Transverse colon (tissue), 4 donors: Measurements from ENCODE around the gene HTN3. TPM values are rescaled to one million over a fixed set of nuclear protein-coding genes. Genes with fewer than 3 reads are reported as not detected.

Experiments used
- DNase-seq: peaks from one replicate; pipeline ENCODE4 v3.0.0-alpha.2; 2019
- H3K27ac ChIP-seq, 4 donors: fragments of 200-600 bp; sonication (generic); 2 replicates each; pipeline ENCODE4 v1.5.1; 2016 to 2018; ENCODE audit warnings: inconsistent platforms in 4 of 4
- H3K27me3 ChIP-seq: fragments of 200-600 bp; sonication (generic); 2 replicates; pipeline ENCODE4 v1.5.1; 2017; ENCODE audit warnings: inconsistent platforms
- H3K36me3 ChIP-seq, 4 donors: fragments of 200-600 bp; sonication (generic); 2 replicates each; pipeline ENCODE4 v1.5.1; 2017 to 2019; ENCODE audit warnings: inconsistent platforms in 4 of 4
- H3K4me1 ChIP-seq, 4 donors: fragments of 200-600 bp; sonication (generic); 2 replicates each; pipeline ENCODE4 v1.5.1; 2017 to 2020; ENCODE audit warnings: inconsistent platforms in 4 of 4
- H3K4me3 ChIP-seq, 4 donors: fragments of 200-600 bp; sonication (generic); 1 replicate in 1 of 4; 2 replicates in 3 of 4; pipeline versions ENCODE4 v1.5.1 to v1.6.1; 2017 to 2019; ENCODE audit warnings: inconsistent platforms in 4 of 4
- H3K9me3 ChIP-seq, 2 donors: fragments of 200-600 bp; sonication (generic); 2 replicates each; pipeline ENCODE4 v1.5.1; 2017 to 2019; ENCODE audit warnings: inconsistent platforms in 2 of 2
- CTCF ChIP-seq, 5 experiments: fragments of 200-600 bp in 3 of 5; fragments of 450-650 bp in 2 of 5; sonication (generic) in 3 of 5; IDR thresholded peaks; 1 replicate in 2 of 5; 2 replicates in 3 of 5; pipeline ENCODE4 v1.5.1; 2016 to 2017; ENCODE audit warnings: antibody characterized with exemption in 5 of 5, inconsistent platforms in 3 of 5, mild to moderate bottlenecking in 2 of 5, moderate library complexity in 1 of 5
- EP300 ChIP-seq: sonication (generic); formaldehyde crosslinking; IDR thresholded peaks from one replicate; pipeline ENCODE4 v1.6.1; 2017; ENCODE audit warnings: antibody characterized with exemption, low read depth
- POLR2A ChIP-seq: fragments of 450-650 bp; IDR thresholded peaks from one replicate; pipeline ENCODE4 v1.6.1; 2016; ENCODE audit warnings: antibody characterized with exemption, mild to moderate bottlenecking, moderate library complexity
- POLR2AphosphoS5 ChIP-seq, 3 donors: sonication (generic); formaldehyde crosslinking; IDR thresholded peaks; one replicate each; pipeline ENCODE4 v1.6.1; 2016; ENCODE audit warnings: antibody characterized with exemption in 3 of 3
- WGBS, 2 donors: methylation state at CpG; one replicate each; pipeline ENCODE4 v1.1.5; 2018; ENCODE audit warnings: low coverage in 1 of 2; 5-methylcytosine and 5-hydroxymethylcytosine counted together
- in situ Hi-C, 4 donors: fragments of 200-750 bp; cut with MboI; loops; one replicate each; pipeline versions ENCODE4 v1.15.0 to v1.15.1; 2017; ENCODE audit warnings: low sequenced_read_pairs in 3 of 4, low pct_ligation_motif_present in 1 of 4, low pct_unique_long_range_greater_than_20kb in 1 of 4
- intact Hi-C: fragments of 100-400 bp; cut with DNase I; formaldehyde crosslinking; loops from one replicate; pipeline ENCODE4 v1.15.1; 2023; ENCODE audit warnings: low total_unique reads
- total RNA-seq, 4 donors: library from RNA; depleted of rRNA; stranded (reverse); fragments of >200 nt; gene quantifications; one replicate each; pipeline ENCODE4 v1.1.0, GENCODE V29; 2016

Gene HTN3
- total RNA-seq, 4 donors from 2014 or later: not detected

GRCh38 chr4:70062000-70062399 lies 33.7 kb downstream of the HTN3 start:
- no peaks in the 10 kb centered on the region for H3K36me3 ChIP-seq
- H3K9me3 ChIP-seq: no peaks in the 10 kb centered on the region

GRCh38 chr4:70080205-70080604 lies 51.9 kb downstream of the HTN3 start:
- H3K27ac ChIP-seq: no peak overlapping the region
- no peak overlapping the region for H3K4me3 ChIP-seq
- WGBS, 2 donors: 44 to 53% methylated on average over 1 of the region's 1 CpG
- intact Hi-C loops (no loop called here), in situ Hi-C loops (no loop called here)
- no peaks in the 10 kb centered on the region for H3K9me3 ChIP-seq
- H3K27me3 ChIP-seq: no peaks in the 10 kb centered on the region
- TF ChIP-seq CTCF (IDR thresholded peaks at IDR 0.05) (no peak), POLR2AphosphoS5 (IDR thresholded peaks at IDR 0.05) (no peak), POLR2A (no peak), EP300 (no peak)
- no peaks in the 10 kb centered on the region for H3K4me1 ChIP-seq
- H3K36me3 ChIP-seq: no peaks in the 10 kb centered on the region
- DNase-seq: no peak

More at GRCh38 chr4:70062000-70062399, 33.7 kb downstream of the HTN3 start:
- H3K4me1 ChIP-seq: no peaks in the 10 kb centered on the region
- H3K27me3 ChIP-seq: no peaks in the 10 kb centered on the region
- DNase-seq: no peak
- TF ChIP-seq CTCF (IDR thresholded peaks at IDR 0.05) (no peak), EP300 (no peak), POLR2A (no peak), POLR2AphosphoS5 (IDR thresholded peaks at IDR 0.05) (no peak)
- intact Hi-C loops: no loop called here
- H3K4me3 ChIP-seq: no peak overlapping the region
- in situ Hi-C loops: no loop called here
- H3K27ac ChIP-seq: no peak overlapping the region
- WGBS, 2 donors: 80 to 88% methylated on average over 1 of the region's 1 CpG

Other genes starting within 250 kb of the HTN3 start
- under 1 TPM in 2 of 4 donors, not detected in 2; 0.40 to 0.95 TPM for gene SULT1E1, start 168.3 kb upstream of the HTN3 start, total RNA-seq
- under 1 TPM in 1 of 4 donors, not detected in 3; 0.79 TPM for gene CSN1S1, start 97.4 kb upstream of the HTN3 start, total RNA-seq
- not detected for gene CSN2, start 62.7 kb upstream of the HTN3 start, total RNA-seq
- gene STATH, start 32.5 kb upstream of the HTN3 start, total RNA-seq: not detected
- gene HTN1, start 22.0 kb downstream of the HTN3 start, total RNA-seq: not detected
- gene PRR27, start 125.8 kb downstream of the HTN3 start, total RNA-seq: not detected
- gene ODAM, start 167.3 kb downstream of the HTN3 start, total RNA-seq: 1 to 10 TPM in 1 of 4 donors, under 1 TPM in 1, not detected in 2; 0.79 to 1.1 TPM
- 10 to 100 TPM in 1 of 4 donors, not detected in 3; 15.4 TPM for gene FDCSP, start 197.7 kb downstream of the HTN3 start, total RNA-seq
- not detected for gene CSN3, start 214.1 kb downstream of the HTN3 start, total RNA-seq